ENCODE measurements around the gene VAV3. TPM values are rescaled to one million over a fixed set of nuclear protein-coding genes. Genes with fewer than 3 reads are reported as not detected.

Gene VAV3
- total RNA-seq, 1 donor from 2014 or later = 12.3 TPM

DNA sequence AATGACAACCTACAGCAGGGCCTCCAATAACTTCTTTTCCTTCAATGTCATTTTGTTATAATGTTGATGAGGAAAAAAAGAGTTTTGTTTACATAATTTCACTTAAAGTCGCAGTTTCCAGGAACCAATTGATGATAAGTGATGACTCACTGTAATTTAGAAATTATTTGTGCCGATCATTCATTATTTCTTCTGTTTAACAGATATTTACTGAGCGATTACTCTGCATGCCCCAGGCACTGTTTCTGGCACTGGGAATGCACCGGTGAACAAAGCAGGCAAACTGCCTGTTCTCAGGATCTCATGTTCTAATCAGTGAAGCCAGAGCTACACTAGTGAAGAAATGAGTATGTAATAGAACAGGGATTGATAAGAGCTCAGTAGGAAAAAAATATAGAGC, 420.7 kb downstream of the VAV3 start:
- no peak for DNase-seq (ENCODE audit: extremely low spot score, unreplicated experiment)
- no peaks in the 10 kb centered on the region for H3K9me3 Mint-ChIP-seq
- no peak overlapping the region for H3K27ac Mint-ChIP-seq
- H3K27me3 Mint-ChIP-seq = no peaks in the 10 kb centered on the region
- TF ChIP-seq, protein P1, sequence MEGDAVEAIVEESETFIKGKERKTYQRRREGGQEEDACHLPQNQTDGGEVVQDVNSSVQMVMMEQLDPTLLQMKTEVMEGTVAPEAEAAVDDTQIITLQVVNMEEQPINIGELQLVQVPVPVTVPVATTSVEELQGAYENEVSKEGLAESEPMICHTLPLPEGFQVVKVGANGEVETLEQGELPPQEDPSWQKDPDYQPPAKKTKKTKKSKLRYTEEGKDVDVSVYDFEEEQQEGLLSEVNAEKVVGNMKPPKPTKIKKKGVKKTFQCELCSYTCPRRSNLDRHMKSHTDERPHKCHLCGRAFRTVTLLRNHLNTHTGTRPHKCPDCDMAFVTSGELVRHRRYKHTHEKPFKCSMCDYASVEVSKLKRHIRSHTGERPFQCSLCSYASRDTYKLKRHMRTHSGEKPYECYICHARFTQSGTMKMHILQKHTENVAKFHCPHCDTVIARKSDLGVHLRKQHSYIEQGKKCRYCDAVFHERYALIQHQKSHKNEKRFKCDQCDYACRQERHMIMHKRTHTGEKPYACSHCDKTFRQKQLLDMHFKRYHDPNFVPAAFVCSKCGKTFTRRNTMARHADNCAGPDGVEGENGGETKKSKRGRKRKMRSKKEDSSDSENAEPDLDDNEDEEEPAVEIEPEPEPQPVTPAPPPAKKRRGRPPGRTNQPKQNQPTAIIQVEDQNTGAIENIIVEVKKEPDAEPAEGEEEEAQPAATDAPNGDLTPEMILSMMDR (conservative IDR thresholded peaks at IDR 0.05) = no peak
- peaks cover 3% of the 10 kb centered on the region for H3K4me1 Mint-ChIP-seq (ENCODE audit: unreplicated experiment)
- no peaks in the 10 kb centered on the region for H3K36me3 Mint-ChIP-seq
- H3K4me3 Mint-ChIP-seq = no peak overlapping the region

DNA sequence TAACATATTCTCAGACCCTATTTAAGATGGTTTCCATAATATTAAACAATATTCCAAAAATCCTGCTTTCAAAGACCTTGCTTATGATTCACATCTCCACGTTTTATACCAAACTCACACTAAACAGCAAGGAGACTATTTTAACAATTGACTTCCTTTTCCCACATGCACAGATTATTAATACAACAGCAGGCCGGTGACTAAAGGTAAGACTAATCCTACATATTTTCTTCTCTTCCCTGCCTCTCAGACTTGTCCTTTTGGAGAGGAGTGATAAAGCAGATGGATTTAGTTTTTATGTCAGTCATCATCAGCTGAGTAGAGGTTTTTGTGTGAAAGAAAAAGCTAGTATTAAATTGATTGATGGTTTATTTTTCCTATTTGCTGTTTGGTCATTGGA, 423.6 kb downstream of the VAV3 start:
- Mint-ChIP-seq H3K27me3 (no peaks in the 10 kb centered on the region), H3K27ac (no peak overlapping the region), H3K9me3 (no peaks in the 10 kb centered on the region), H3K36me3 (no peaks in the 10 kb centered on the region), H3K4me3 (no peak overlapping the region), H3K4me1 (ENCODE audit: unreplicated experiment) (peaks cover 3% of the 10 kb centered on the region)
- TF ChIP-seq, protein P1 (conservative IDR thresholded peaks at IDR 0.05) = no peak
- DNase-seq (ENCODE audit: extremely low spot score, unreplicated experiment) = no peak

DNA sequence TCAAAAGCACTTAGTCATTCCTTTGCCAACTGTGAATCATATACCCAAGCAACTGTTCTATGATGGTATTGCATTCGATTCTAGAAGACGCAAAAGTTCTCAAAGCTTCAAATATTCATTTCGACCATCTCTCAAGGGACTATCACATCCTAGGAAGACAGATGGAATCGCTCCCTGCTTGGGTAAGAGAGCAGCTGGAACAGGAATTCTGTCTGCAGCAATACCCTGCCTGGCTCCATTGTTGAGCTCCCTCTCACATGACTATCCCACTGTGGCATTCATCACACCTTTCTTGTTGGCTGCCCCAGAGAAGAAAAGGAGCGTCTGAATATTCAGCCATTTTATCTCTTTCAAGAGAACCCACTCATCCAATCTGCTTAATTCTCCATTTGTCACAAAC, 426.5 kb downstream of the VAV3 start:
- H3K4me3 Mint-ChIP-seq = no peak overlapping the region
- DNase-seq (ENCODE audit: extremely low spot score, unreplicated experiment) = no peak
- H3K27me3 Mint-ChIP-seq = no peaks in the 10 kb centered on the region
- no peak overlapping the region for H3K27ac Mint-ChIP-seq
- no peaks in the 10 kb centered on the region for H3K9me3 Mint-ChIP-seq
- TF ChIP-seq, protein P1 (conservative IDR thresholded peaks at IDR 0.05) = no peak
- H3K4me1 Mint-ChIP-seq (ENCODE audit: unreplicated experiment) = peaks cover 4% of the 10 kb centered on the region
- H3K36me3 Mint-ChIP-seq = no peaks in the 10 kb centered on the region

DNA sequence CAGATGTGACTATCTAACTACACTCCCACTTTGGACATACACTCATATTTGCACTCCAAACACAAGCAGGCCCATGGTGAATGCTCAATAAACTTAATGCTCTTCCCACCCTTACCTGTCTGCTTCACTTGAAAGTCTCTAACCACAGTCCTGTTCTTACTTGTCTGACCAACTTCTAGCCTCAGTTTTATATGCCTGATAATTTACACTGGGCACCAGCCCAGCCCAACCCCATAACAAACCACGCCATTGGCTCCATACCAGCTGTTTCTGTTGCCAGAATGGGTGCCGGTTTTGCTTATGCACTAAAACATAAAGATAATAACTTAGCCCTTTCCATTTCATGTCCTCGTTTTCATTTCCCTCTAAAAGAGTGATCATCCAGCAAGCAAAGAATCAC, 428.7 kb downstream of the VAV3 start:
- H3K4me1 Mint-ChIP-seq (ENCODE audit: unreplicated experiment) = peaks cover 4% of the 10 kb centered on the region
- no peak overlapping the region for H3K27ac Mint-ChIP-seq
- H3K9me3 Mint-ChIP-seq = no peaks in the 10 kb centered on the region
- no peaks in the 10 kb centered on the region for H3K36me3 Mint-ChIP-seq
- TF ChIP-seq, protein P1 (conservative IDR thresholded peaks at IDR 0.05) = no peak
- no peaks in the 10 kb centered on the region for H3K27me3 Mint-ChIP-seq
- no peak overlapping the region for H3K4me3 Mint-ChIP-seq
- DNase-seq (ENCODE audit: extremely low spot score, unreplicated experiment) = no peak

DNA sequence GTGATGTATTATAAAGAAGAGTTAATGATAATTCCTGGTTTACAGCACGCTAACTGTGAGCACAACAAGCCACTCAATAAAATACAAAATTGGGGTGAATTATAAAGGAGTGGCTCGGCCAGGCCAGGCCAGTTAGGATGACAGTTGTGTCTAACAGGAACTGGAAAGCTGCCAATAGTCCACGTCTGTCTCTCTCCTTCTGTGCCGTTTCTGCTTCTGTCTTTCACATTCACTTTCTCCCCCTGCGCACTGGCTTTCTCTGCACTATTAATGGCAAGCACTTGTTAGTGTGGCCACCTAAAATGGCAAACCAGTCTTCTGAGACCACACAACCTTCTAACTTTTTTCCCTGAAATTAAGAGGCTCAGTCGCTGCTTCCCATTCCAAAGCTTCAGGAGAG, 429.9 kb downstream of the VAV3 start:
- Mint-ChIP-seq H3K4me1 (ENCODE audit: unreplicated experiment) (peaks cover 9% of the 10 kb centered on the region), H3K36me3 (no peaks in the 10 kb centered on the region), H3K27me3 (no peaks in the 10 kb centered on the region), H3K9me3 (no peaks in the 10 kb centered on the region), H3K27ac (no peak overlapping the region), H3K4me3 (no peak overlapping the region)
- no peak for DNase-seq (ENCODE audit: extremely low spot score, unreplicated experiment)
- TF ChIP-seq, protein P1 (conservative IDR thresholded peaks at IDR 0.05) = no peak

DNA sequence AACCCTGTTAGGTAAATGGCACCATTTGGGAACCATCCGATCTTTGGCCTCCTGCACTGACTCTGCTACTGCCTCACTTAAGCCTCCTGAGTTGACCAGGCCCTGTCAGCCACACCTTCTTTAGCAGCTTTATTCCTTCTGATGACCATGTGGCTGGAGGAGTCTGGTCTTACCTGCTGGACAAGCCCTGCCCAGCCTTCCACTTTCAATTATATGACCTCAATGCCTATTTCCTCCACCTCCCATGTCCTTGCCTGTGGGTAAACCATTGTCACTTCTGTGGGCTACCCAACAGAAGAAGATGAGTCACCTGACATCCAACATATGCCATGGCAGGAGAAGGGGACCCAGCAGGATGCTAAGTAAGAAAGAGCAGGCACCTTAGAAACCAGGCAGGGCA, 430.3 kb downstream of the VAV3 start:
- no peaks in the 10 kb centered on the region for H3K9me3 Mint-ChIP-seq
- no peak overlapping the region for H3K4me3 Mint-ChIP-seq
- no peak overlapping the region for H3K27ac Mint-ChIP-seq
- TF ChIP-seq, protein P1 (conservative IDR thresholded peaks at IDR 0.05) = no peak
- H3K4me1 Mint-ChIP-seq (ENCODE audit: unreplicated experiment) = peaks cover 13% of the 10 kb centered on the region
- no peak for DNase-seq (ENCODE audit: extremely low spot score, unreplicated experiment)
- H3K27me3 Mint-ChIP-seq = no peaks in the 10 kb centered on the region
- H3K36me3 Mint-ChIP-seq = no peaks in the 10 kb centered on the region
